GM21723 (cell line): ENCODE measurements around the gene F7.

Experiments
- ATAC-seq: cut with Tn5 transposase; IDR thresholded peaks from one replicate; pipeline ENCODE4 v1.9.1; 2021; ENCODE audit warnings: mild to moderate bottlenecking, moderate library complexity; ENCODE audit not compliant: unreplicated experiment

The F7 gene

DNA sequence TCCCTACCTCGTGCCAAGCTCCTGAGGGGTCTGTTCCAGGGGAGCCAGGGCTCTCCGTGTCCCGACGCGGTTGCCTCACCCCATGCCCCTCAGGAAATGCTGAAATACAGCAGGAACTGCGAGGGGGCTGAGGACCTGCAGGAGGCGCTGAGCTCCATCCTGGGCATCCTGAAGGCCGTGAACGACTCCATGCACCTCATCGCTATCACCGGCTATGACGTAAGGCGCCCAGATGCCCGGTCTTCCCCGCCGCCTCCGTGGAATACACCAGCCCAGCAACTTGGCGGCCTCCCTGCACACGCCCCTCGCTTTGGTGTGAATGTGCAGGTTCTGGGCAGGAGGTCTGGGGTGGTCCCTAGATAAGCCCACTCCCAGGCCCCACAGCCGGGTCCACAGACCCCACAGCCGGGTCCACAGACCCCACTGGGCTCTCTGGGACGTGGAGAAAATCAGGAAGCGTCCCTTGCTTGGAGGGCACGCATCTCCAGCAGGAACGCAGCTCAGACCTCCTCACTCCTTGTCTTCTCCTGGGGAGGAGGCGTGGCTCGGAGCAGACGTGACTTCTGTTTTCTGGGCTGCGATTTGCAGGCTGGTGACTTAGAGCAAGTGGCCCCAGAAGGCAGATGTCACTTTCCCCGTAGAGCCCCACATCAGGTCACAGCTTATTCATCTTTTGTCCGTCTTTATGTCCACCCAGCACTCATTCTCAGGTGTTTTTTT, 19.4 kb upstream of the F7 start:
- ATAC-seq = no peak

DNA sequence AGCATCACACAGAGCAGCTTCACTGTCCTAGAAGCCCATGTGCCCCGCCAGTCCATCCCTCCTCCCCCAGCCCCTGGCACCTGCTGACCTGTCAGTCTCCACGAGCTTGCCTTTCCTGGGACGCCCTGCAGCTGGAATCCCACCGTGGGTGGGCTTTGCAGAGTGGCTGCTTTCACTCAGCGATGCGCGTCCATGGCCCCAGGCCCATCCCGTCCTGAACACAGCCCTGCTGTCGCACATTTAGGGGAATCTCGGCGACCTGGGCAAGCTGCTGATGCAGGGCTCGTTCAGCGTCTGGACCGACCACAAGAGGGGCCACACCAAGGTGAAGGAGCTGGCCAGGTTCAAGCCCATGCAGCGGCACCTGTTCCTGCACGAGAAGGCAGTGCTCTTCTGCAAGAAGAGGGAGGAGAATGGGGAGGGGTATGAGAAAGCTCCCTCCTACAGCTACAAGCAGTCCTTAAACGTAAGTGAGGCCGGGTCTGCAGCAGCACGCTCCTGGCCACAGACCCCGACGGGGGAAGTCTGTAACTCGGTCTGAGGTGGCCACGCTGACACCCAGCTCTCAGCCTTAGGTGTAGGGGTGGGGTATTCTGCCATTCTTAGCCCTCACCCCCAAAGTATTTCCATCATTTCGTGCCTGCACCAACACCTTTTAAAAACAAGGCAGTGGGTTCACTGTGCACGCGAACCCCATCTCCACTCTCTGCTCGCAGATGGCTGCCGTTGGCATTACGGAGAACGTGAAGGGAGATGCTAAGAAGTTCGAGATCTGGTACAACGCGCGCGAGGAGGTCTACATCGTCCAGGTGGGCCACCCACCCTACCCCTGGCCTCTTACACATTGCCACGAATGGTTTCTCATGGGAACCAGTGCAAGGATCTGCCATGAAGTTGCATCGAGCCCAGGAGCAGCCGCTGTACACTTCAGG, 18.3 kb upstream of the F7 start:
- no peak for ATAC-seq

DNA sequence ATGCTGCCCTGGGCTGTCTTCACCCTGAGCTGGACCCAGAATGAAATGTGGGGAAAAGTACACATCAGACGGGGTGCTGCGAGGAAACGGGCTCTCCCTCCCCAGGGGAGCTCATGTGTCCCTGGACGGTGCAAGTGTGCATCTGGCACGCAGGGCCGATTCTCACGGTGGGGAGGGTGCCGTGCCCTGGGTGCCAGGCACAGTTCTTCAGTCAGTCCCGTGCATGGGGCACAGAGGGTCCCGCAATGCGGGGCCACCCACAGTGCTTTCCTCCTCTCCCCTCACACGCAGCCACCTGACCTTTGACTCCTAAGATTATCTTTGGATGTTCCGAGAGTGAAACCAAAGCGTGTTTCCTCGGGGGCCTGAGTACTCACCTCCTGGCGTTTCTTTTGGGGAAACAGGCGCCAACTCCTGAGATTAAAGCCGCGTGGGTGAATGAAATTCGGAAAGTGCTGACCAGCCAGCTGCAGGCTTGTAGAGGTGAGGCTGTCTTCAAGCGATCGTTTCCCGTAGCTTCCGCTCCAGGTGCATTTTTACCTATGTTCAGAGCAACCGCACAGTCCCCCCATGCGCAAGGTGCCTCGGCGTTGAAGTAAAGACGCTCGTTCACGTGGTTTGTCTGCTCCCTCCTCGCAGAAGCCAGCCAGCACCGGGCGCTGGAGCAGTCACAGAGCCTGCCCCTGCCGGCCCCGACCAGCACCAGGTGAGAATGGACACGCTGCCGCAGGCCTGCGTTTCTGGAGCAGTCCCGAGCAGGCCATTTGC, 17.5 kb upstream of the F7 start:
- ATAC-seq = no peak

DNA sequence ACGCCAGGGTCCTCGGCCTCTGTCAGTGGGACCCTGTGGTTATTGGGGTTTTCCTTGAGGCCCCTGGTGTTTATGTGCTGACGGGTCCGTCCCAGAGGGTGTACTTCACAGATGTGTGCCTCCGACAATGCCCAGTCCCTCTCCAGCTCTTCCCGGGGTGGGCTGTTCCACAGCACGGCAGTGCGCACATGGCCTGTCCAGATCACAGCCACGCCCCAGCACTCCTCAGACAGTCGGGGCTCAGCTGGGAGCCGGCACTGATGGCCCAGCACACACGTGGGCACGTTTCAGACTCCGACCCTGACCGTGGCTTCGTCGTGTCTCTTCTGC, 16.9 kb upstream of the F7 start:
- ATAC-seq = no peak

DNA sequence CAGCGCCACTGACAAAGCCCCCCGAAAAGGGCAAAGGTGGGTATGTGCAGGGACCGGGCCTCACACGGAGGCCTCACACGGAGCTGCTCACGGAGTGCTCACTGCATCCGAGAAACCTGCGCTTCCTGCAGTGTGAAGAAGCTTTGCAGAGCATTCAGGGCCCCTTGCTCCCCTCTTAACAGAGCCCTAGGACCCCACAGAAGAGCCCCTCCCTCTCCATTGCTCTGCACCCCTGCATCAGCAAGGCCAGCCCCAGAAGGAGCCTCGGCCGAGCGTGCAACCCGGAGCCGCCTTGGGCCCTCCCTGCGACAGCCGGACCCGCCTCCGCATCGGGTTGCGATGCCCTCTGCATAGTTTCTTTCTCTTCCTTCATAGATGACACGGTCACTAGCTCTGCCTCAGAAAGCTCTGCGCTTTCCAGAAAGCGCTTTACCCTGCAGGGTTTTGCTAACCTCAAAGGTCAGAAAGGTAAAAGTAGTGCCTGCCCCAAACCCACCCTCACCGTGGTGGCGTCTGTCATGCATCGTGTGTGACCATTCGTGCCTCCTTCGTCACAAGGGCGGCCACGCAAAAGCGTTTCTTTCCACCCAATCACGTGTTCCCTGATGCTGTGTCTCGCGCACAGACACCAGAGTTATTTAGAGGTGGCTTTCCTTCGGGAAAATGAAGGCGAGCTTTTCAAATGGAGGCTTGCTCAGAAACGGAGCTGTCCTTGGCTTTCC, 15.7 kb upstream of the F7 start:
- ATAC-seq = no peak

DNA sequence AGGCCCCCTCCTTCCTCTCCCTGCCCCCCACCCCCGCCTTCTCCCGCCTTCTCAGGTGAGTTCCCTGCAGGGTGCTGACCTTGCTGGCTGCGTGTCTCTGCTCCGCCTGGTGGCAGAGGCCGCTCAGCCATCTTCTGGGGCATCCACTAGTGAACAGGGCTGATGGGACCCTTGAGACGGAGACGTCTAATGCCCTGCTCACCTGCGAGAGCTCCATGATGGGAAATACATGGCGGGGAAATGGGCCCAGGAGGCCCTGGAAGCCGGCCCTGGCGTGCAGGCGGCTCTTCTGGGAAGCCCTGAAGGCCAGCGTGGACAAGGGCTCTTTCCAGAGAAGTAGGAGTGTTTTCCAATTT, 15.2 kb upstream of the F7 start:
- ATAC-seq = no peak

DNA sequence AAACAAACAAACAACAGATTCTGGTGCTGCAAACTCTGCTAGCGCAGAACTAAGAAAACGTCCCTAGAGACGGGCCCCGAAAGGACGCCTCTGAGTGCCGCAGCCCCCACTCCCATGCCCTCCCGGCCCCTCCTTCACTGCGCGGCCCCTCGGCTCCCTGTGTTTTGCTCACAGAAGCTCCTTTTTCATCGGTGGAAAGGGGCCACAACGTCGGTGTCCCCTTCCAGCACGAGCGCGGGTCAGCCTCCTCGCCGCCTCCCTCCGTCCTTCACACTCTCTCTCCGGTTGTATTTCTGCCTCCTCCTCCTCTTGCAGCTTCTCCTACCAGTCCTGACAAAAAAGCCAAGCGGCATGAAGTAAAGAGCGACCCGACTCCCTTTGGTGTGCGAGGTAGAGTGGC, 14.8 kb upstream of the F7 start:
- ATAC-seq = no peak

DNA sequence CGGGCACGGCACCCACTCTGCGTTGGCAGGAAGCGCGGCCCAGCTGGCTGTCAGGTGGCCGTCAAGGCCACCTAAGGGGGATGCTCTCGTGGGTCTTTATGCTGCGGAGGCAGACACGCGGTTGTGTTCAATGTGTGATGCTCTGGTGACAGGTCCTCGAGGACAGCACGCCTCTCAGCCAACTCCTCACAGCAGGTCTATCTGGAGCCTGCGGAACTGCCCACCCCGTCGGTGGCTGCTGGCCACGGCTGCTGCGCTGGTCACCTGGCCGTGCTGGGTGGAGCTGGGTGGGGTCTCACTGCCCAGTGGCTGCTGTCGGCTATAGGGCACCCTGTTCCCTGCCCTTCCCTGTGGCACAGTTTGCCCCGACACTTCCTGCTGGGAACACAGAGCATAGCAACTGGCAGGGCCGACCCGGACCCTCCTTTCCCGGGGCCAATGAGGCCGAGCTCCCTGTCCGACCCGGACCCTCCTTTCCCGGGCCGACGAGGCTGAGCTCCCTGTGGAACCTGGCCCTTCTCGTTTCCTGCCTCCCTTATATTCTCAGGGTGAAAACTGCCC, 14.3 kb upstream of the F7 start:
- no peak for ATAC-seq

DNA sequence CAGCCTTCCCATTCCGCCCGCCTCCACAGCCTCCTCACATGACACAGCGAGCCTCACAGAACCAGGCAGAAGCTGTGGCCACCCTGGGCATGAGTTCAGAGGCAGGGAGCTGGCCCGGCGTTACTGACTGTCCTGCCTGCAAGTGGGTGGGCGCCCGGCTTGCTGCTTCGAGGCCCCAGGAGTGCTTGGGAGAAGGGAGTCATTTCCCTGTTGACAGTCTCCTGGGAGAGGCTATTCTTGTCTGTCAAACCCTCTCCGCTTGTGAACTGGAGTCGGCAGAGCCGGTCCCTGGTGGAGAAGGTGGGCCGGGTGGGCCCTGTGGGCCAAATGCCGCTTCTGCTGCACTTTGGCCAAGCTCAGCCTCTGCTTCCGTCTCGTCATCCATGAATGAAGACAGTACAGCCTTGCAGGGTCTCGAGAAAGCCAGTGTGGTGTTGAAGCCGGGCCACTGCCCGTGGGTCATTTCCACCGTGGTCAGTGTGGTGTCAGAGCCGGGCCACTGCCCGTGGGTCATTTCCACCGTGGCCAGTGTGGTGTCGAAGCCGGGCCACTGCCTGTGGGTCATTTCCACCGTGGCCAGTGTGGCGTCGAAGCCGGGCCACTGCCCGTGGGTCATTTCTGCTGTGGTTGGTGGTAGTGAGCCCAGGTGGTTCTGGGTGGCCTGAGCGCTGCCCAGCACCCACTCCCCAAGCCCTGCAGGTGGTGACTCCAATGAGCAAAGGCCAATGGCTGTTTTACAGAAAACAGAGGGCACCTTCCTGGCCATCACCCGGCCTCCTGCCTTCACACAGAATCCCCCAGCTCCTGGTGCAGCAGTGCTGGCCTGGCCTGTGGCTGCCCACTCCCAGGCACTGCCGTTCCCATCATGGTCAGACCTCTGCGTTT, 13.5 kb upstream of the F7 start:
- ATAC-seq = no peak

DNA sequence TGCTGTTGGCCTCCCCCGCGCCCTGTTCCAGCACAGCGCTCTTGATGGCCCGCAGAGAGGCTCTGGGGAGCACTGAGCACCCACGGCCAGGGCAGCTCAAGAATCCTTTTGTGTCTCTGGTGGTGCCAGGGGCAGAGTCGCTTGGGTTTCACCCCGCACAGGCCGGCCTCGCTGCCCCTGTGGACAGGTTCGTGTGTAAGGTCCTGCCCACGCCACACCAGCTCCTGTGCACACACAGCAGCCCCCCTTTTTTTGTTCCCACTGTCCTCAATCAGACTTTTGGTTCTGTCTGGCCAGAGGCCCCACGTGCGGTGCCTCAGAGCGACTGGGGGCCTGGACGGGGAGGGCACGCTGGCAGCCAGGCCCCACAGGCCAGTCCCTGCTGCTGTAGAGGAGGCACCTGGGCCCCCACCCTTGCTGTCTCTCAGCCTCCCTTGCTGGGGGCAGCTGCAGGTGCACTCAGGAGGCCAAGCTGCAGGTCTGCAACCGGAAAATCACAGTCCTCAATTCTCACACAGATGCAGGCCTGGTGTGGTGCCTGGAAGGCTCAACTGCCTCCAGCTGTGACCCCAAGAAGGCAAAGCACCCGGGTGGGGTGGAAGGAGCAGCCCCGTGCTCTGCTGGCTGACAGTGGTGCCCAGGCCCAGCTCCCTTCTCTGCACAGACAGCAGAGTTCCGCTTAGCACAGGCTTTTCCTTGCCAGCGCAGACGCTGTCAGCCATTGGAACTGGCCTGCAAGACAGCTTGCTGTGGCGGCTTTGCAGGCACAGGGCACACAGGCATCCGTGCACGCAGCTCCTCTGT, 12.6 kb upstream of the F7 start:
- ATAC-seq = no peak

DNA sequence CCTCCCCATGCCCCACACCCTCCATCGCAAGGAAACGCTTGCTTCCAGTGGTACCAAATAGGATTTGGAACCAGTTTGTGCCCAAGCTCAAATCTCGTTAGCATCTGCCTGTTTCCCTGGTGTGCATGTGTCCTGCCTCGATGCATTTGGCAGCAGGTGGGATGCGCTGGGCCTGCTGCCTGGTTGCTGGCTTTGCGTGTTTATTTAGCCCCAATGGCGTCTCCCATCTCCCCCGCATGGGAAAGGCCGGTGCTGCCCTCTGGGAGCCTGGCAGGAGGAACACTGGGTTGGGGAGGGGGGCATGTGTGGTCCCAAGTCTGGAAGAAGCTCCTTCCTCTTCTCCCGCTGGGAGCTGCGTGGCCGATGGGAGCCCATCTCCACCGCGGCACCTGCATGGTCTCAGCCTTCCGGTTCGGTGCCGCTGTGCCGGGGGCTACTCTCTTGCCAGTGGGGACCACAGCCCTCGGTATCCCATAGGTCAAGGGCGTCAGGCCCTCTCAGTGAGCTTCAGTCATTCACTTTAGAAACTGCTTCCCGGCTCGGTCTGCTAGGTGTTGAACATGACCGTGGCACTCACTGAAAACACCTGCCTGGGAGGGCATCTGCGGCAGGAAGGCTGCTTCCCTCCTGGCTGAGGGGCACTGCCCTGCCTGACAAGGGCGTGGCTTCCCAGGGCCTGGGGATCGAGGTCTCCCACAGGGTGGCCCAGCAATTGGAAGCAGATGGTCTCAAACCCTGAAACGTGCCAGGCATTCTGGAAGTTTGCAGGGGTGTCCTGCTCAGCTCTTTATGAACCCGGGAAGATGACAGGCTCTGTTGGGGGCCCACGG, 11.8 kb upstream of the F7 start:
- no peak for ATAC-seq

DNA sequence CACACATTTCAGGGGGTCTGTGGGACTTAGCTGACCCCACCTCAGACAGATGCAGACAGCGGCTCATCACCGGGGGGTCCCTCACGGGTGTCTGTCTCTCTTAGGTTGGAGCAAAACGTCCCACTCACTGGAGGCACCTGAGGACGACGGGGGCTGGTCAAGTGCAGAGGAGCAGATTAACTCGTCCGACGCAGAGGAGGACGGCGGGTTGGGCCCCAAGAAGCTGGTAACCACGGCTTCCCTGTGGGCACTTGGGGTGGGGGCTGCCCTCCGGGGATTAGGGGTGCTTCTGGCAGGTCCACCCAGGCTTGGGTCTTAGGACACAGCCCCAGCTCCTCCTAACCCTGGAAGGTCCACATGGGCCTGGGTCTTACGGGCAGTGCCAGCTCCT, 11.2 kb upstream of the F7 start:
- no peak for ATAC-seq

DNA sequence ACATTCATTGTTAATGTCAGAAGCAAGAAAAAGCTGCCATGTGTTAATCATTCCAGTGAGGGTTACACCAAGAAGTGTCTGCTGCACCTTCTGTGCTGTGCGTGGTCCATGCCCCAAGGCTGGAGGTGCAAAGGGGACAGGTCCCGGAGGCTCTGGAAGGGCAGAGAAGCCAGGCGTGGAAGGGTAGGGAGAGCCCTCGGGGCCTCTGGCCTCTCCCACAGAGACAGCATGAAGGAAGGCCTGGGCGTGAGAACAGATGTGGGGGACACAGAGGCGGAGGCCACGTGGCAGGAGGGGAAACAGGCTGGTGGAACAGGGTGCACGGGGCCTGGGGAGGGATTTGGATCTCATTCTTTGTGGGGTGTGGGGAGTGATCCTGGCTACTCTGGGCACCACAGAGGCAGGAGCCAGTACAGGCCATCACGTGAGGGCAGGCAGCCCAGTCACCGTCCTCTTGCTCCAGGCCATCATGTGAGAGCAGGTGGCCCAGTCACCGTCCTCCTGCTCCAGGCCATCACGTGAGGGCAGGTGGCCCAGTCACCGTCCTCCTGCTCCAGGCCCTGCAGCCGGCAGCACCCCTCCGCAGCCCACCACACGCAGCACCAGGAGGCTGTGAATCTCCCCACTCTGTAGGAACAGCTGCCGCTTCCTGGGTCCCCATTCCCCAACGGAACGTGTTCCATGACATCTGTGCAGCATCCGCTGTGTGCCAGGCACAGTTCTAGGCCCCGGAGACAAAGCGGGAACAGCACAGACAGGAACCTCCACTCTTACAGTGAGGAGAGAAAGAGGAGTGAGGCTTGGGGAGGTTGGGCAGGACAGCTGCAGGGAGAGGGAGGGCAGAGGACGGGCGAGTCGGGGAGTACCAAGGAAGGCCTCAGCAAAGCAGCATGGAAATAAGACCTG, 10.2 kb upstream of the F7 start:
- no peak for ATAC-seq

DNA sequence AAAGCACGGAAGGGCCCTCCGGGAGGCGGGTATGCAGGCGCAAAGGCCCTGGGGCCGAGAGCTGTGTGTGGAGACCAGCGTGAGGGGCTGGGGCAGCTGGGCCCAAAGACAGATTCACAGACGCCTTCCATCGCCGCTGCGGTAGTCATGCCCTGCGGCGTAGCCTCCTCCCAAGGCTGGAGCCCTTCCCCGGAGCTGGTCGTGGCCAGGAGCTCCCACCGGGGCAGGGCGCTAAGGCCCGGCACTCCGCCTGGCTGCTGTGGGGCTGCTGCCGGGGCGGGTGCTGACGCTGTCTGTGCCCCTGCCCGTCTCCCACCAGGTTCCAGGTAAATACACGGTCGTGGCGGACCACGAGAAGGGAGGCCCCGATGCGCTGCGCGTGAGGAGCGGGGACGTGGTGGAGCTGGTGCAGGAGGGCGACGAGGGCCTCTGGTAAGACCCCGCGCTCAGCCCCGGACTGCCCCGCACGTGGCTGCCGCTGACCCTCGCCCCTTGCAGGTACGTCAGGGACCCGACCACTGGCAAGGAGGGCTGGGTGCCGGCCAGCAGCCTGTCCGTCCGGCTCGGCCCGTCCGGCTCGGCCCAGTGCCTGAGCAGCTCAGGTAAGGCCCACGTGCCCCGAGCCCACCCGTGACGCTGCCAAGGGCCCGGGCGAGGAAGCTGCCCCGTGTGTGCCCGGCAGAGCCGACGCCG, 9.4 kb upstream of the F7 start:
- ATAC-seq = no peak

DNA sequence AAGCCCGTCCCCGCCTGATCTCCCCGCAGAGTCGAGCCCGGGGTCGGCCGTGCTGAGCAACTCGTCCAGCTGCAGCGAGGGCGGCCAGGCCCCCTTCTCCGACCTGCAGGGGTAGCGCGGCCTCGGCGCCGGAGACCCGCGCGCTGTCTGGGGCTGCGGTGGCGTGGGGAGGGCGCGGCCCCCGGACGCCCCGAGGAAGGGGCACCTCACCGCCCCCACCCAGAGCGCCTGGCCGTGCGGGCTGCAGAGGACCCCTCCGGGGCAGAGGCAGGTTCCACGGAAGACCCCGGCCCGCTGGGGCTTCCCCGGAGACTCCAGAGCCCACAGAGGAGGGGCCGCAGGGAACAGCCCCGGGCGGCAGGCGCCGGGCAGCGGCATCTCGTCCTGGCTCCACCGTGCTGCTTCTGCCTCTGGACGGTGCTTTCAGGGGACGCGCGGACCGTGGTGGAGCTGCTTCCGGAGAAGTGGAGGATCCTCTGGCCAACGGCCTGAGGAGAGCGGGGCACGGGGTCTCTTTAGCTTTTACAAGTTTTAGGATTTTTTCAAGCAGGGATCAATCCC, 8.8 kb upstream of the F7 start:
- no peak for ATAC-seq

DNA sequence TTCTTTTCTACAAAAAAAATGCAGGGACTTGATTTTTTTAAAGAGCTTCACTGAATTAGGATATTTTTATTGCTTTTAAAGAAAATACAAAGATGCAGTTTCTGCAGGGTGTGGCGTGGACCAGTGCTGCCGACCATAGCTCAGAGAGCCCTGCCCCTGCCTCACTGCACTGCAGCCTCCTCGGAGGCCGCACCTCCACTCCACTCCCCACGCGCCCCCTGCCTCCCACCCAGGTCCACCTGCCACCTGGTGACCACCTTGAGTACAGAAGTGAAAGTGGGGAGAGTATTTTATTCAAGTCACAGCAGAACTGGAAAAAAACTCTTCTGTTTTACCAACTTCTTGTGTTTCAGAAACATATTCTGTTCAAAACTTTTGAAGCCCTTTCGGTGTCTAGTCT, 7.9 kb upstream of the F7 start:
- ATAC-seq = no peak
